H1 (cell line): Measurements from ENCODE around the gene IL17REL.

Experiments used
- EZH2 ChIP-seq: fragments of 200-600 bp; sonication (generic); IDR thresholded peaks from 2 replicates; pipeline ENCODE4 v1.7.1; 2012; ENCODE audit warnings: low read depth, mild to moderate bottlenecking, moderate library complexity, low read length, inconsistent platforms; ENCODE audit not compliant: severe bottlenecking
- FOSL1 ChIP-seq: IDR thresholded peaks from 2 replicates; pipeline ENCODE4 v1.6.1; 2011; ENCODE audit warnings: mild to moderate bottlenecking, low read depth, low read length, moderate library complexity; ENCODE audit not compliant: insufficient read depth
- GTF2F1 ChIP-seq: IDR thresholded peaks from 2 replicates; pipeline ENCODE4 v1.6.1; 2012; ENCODE audit warnings: low read depth, low read length, improper control_type of control experiment, borderline replicate concordance
- POLR2AphosphoS5 ChIP-seq: IDR thresholded peaks from 2 replicates; pipeline ENCODE4 v1.6.1; 2011; ENCODE audit warnings: low read depth, low read length
- TCF12 ChIP-seq: IDR thresholded peaks from 2 replicates; pipeline ENCODE4 v1.6.1; 2011; ENCODE audit warnings: low read depth, mild to moderate bottlenecking, low read length
- YY1 ChIP-seq: IDR thresholded peaks from 2 replicates; pipeline ENCODE4 v1.6.1; 2011; ENCODE audit warnings: low read depth, mild to moderate bottlenecking, low read length
- ZNF274 ChIP-seq: IDR thresholded peaks from 2 replicates; pipeline ENCODE4 v1.7.0; 2012; ENCODE audit warnings: low read length, borderline replicate concordance; ENCODE audit errors: extremely low read depth
- TF ChIP-seq, protein P1 (sequence below): IDR thresholded peaks from 2 replicates; pipeline ENCODE4 v1.6.1; 2011; ENCODE audit warnings: low read length, improper control_type of control experiment
- TF ChIP-seq, protein P2 (sequence below), 3 experiments: IDR thresholded peaks; 1 replicate in 2 of 3; 2 replicates in 1 of 3; pipeline versions ENCODE4 v1.5.1 to v1.6.1; 2011; ENCODE audit warnings: low read length in 3 of 3, mild to moderate bottlenecking in 3 of 3, inconsistent platforms in 2 of 3, low read depth in 1 of 3, moderate library complexity in 1 of 3; ENCODE audit not compliant: insufficient read depth in 1 of 3; ENCODE audit errors: control extremely low read depth in 1 of 3

DNA sequence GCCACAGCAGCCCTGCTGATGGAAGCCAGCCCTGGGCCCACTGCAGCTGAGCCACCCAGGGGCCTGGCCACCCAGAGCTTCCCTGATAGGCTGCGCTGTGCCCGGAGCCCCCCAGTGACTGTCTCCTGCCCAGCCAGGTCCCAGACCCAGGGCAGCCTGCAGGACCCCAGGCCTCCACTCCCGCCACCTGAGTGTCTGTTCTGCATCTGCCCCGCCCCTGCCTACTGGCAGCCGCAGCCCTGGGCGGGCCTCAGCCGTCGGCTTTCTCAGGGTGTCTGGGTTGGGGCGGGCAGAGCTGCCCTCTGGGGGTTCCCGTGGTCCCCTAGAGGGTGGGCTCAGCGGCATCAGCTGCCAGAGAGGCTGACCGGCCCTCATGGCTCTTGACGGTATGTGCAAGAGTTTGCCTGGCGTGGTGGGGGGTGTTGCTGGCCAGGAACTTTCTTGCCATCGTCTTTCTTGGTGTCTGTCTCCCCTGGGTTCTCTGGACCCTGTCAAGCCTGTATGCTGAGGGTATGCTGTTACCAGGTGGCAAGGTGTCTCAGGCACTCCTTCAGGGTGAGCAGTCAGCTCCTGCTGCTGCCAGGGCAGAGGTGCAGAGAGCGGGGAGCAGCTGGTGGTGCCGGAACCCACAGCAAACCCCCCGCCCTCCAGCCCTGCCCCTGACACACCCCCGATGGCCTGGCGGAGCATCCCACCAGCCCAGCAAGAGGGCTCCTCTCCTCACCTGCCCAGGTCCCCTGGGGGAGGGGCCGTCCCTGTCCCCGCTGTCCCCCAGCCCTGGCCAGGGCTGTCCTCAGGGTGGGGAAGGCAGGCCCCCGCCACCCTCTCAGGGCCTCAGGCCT, 64.2 kb downstream of the IL17REL start:
- TF ChIP-seq FOSL1 (no peak), POLR2AphosphoS5 (no peak), GTF2F1 (no peak), EZH2 (no peak), ZNF274 (no peak), YY1 (no peak), TCF12 (no peak)
- TF ChIP-seq, protein P1, sequence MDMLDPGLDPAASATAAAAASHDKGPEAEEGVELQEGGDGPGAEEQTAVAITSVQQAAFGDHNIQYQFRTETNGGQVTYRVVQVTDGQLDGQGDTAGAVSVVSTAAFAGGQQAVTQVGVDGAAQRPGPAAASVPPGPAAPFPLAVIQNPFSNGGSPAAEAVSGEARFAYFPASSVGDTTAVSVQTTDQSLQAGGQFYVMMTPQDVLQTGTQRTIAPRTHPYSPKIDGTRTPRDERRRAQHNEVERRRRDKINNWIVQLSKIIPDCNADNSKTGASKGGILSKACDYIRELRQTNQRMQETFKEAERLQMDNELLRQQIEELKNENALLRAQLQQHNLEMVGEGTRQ, result no peak
- TF ChIP-seq, protein P2, sequence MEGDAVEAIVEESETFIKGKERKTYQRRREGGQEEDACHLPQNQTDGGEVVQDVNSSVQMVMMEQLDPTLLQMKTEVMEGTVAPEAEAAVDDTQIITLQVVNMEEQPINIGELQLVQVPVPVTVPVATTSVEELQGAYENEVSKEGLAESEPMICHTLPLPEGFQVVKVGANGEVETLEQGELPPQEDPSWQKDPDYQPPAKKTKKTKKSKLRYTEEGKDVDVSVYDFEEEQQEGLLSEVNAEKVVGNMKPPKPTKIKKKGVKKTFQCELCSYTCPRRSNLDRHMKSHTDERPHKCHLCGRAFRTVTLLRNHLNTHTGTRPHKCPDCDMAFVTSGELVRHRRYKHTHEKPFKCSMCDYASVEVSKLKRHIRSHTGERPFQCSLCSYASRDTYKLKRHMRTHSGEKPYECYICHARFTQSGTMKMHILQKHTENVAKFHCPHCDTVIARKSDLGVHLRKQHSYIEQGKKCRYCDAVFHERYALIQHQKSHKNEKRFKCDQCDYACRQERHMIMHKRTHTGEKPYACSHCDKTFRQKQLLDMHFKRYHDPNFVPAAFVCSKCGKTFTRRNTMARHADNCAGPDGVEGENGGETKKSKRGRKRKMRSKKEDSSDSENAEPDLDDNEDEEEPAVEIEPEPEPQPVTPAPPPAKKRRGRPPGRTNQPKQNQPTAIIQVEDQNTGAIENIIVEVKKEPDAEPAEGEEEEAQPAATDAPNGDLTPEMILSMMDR (IDR thresholded peaks at IDR 0.05; ENCODE audit: control extremely low read depth in 1 of 3, insufficient read depth in 1 of 3, low read depth in 1 of 3, low read length in 3 of 3), result no peak
